SU-DHL-6 (cell line): ENCODE results near the gene SETD2.

Source experiments
- H2AFZ ChIP-seq: fragments of 200-600 bp; sonication (generic); 2 replicates; pipeline ENCODE4 v1.6.1; 2014; ENCODE audit warnings: low read depth, mild to moderate bottlenecking, moderate library complexity, mixed read lengths, antibody characterized with exemption, low read length; ENCODE audit not compliant: severe bottlenecking
- H3F3A ChIP-seq: fragments of 200-600 bp; shearing (Covaris generic); 2 replicates; pipeline ENCODE4 v1.6.0; 2016; ENCODE audit warnings: antibody characterized with exemption, mild to moderate bottlenecking; ENCODE audit not compliant: insufficient read depth
- H3K27ac ChIP-seq: fragments of 200-600 bp; sonication (generic); 2 replicates; pipeline ENCODE4 v1.5.1; 2016; ENCODE audit warnings: low read depth, mild to moderate bottlenecking, low read length, moderate library complexity, mixed read lengths
- H3K27me3 ChIP-seq: fragments of 200-600 bp; sonication (generic), shearing (Covaris generic); 2 replicates; pipeline ENCODE4 v1.6.0; 2014; ENCODE audit warnings: mild to moderate bottlenecking, low read length
- H3K36me3 ChIP-seq: fragments of 200-600 bp; sonication (generic); 2 replicates; pipeline ENCODE4 v1.6.1; 2014; ENCODE audit warnings: mild to moderate bottlenecking, low read length, mixed read lengths
- H3K4me2 ChIP-seq: fragments of 300-600, 200-600 bp; shearing (Covaris generic), sonication (generic); 2 replicates; pipeline ENCODE4 v1.6.0; 2014; ENCODE audit warnings: low read length, low read depth, mild to moderate bottlenecking; ENCODE audit not compliant: poor library complexity, severe bottlenecking
- H3K4me3 ChIP-seq: fragments of 200-600 bp; sonication (generic); 2 replicates; pipeline ENCODE4 v1.5.1; 2014; ENCODE audit warnings: antibody characterized with exemption, low read length, mild to moderate bottlenecking, mixed read lengths; ENCODE audit not compliant: insufficient read depth, poor library complexity, severe bottlenecking
- H3K79me2 ChIP-seq: fragments of 200-600 bp; sonication (generic); 2 replicates; pipeline ENCODE4 v1.6.1; 2014; ENCODE audit warnings: mild to moderate bottlenecking, low read length, moderate library complexity; ENCODE audit not compliant: insufficient read depth
- H3K9ac ChIP-seq: fragments of 200-600 bp; sonication (generic); 2 replicates; pipeline ENCODE4 v1.7.0; 2014; ENCODE audit warnings: mild to moderate bottlenecking, low read length
- H3K9me2 ChIP-seq: fragments of 200-600 bp; sonication (generic); replicated peaks from 2 replicates; pipeline ENCODE4 v1.6.1; 2014; ENCODE audit warnings: low read length; ENCODE audit not compliant: insufficient read depth
- H3K9me3 ChIP-seq: fragments of 200-600 bp; sonication (generic); 2 replicates; pipeline ENCODE4 v1.6.1; 2014; ENCODE audit warnings: low read length, mixed read lengths; ENCODE audit not compliant: insufficient read depth
- H4K20me1 ChIP-seq: fragments of 200-600 bp; sonication (generic); 2 replicates; pipeline ENCODE4 v1.6.1; 2014; ENCODE audit warnings: low read depth, mild to moderate bottlenecking, antibody characterized with exemption, low read length, moderate library complexity, mixed read lengths
- CTCF ChIP-seq: fragments of 200-600 bp; sonication (generic); IDR thresholded peaks from one replicate; pipeline ENCODE4 v1.5.1; 2017; ENCODE audit warnings: antibody characterized with exemption, mild to moderate bottlenecking, low read length, moderate library complexity; ENCODE audit not compliant: insufficient read depth, poor library complexity, severe bottlenecking
- EZH2phosphoT487 ChIP-seq: fragments of 200-600 bp; sonication (generic), shearing (Covaris generic); conservative IDR thresholded peaks from 2 replicates; pipeline ENCODE4 v1.6.1; 2018; ENCODE audit warnings: mild to moderate bottlenecking, antibody characterized with exemption, low read length, moderate library complexity, mixed read lengths

The SETD2 gene

GRCh38 chr3:46991406-46992165, 172.3 kb downstream of the SETD2 start:
- H3K4me2 ChIP-seq = no peak overlapping the region
- H3F3A ChIP-seq = no peaks in the 10 kb centered on the region
- 0 out of 2 replicates have a peak, but pooled peaks cover under 1% of the 10 kb centered on the region for H3K79me2 ChIP-seq
- H3K4me3 ChIP-seq = no peak overlapping the region
- TF ChIP-seq CTCF (no peak), EZH2phosphoT487 (no peak)
- no peak overlapping the region for H2AFZ ChIP-seq
- H3K27me3 ChIP-seq = no peaks in the 10 kb centered on the region
- no peaks in the 10 kb centered on the region for H3K9me3 ChIP-seq
- no peaks in the 10 kb centered on the region for H3K36me3 ChIP-seq
- no peaks in the 10 kb centered on the region for H3K9me2 ChIP-seq
- no peaks in the 10 kb centered on the region for H4K20me1 ChIP-seq
- no peak overlapping the region for H3K27ac ChIP-seq
- H3K9ac ChIP-seq = no peak overlapping the region

GRCh38 chr3:46990573-46991374, 173.1 kb downstream of the SETD2 start:
- TF ChIP-seq EZH2phosphoT487 (no peak), CTCF (no peak)
- no peak overlapping the region for H3K4me2 ChIP-seq

GRCh38 chr3:46989146-46989810, 174.6 kb downstream of the SETD2 start:
- Histone ChIP-seq H3K4me3 (no peak overlapping the region), H3K9me2 (no peaks in the 10 kb centered on the region), H4K20me1 (no peaks in the 10 kb centered on the region), H2AFZ (no peak overlapping the region), H3K9ac (no peak overlapping the region), H3K4me2 (no peak overlapping the region), H3K9me3 (no peaks in the 10 kb centered on the region), H3K27ac (no peak overlapping the region), H3F3A (no peaks in the 10 kb centered on the region), H3K27me3 (no peaks in the 10 kb centered on the region), H3K79me2 (0 out of 2 replicates have a peak, but pooled peaks cover 6% of the 10 kb centered on the region), H3K36me3 (no peaks in the 10 kb centered on the region)
- TF ChIP-seq CTCF (no peak), EZH2phosphoT487 (no peak)

More at GRCh38 chr3:46990573-46991374, 173.1 kb downstream of the SETD2 start:
- Histone ChIP-seq H3K27me3 (no peaks in the 10 kb centered on the region), H3K9me2 (no peaks in the 10 kb centered on the region), H4K20me1 (no peaks in the 10 kb centered on the region), H3K9ac (no peak overlapping the region), H3F3A (no peaks in the 10 kb centered on the region), H3K36me3 (no peaks in the 10 kb centered on the region), H3K27ac (no peak overlapping the region), H3K4me3 (no peak overlapping the region), H2AFZ (no peak overlapping the region), H3K9me3 (no peaks in the 10 kb centered on the region), H3K79me2 (0 out of 2 replicates have a peak, but pooled peaks cover 6% of the 10 kb centered on the region)
